Endodermal cell (in vitro differentiated cells): Measurements from ENCODE around the gene RPGR. TPM values are rescaled to one million over a fixed set of nuclear protein-coding genes. Genes with fewer than 3 reads are reported as not detected.

ENCODE experiments used
- DNase-seq: peaks from one replicate; pipeline ENCODE4 v3.0.0-alpha.2; 2017
- H3K27ac ChIP-seq: 2 replicates; pipeline ENCODE4 v1.5.1; 2013; ENCODE audit warnings: mild to moderate bottlenecking, low read depth, low read length, moderate library complexity
- H3K27me3 ChIP-seq: 2 replicates; pipeline ENCODE4 v1.6.1; 2013; ENCODE audit warnings: mild to moderate bottlenecking, low read length, moderate library complexity; ENCODE audit not compliant: insufficient read depth, control insufficient read depth, poor library complexity, severe bottlenecking
- H3K36me3 ChIP-seq: 2 replicates; pipeline ENCODE4 v1.7.0; 2013; ENCODE audit warnings: mild to moderate bottlenecking, low read length, moderate library complexity; ENCODE audit not compliant: control insufficient read depth, insufficient read depth
- H3K4me1 ChIP-seq: one replicate; pipeline ENCODE4 v1.7.0; 2013; ENCODE audit warnings: low read length; ENCODE audit not compliant: control insufficient read depth, insufficient read depth
- H3K4me3 ChIP-seq: 2 replicates; pipeline ENCODE4 v1.5.1; 2013; ENCODE audit warnings: mild to moderate bottlenecking, low read length, moderate library complexity
- H3K9ac ChIP-seq: 2 replicates; pipeline ENCODE4 v1.6.1; 2013; ENCODE audit warnings: mild to moderate bottlenecking, low read length, moderate library complexity; ENCODE audit not compliant: poor library complexity, severe bottlenecking; ENCODE audit errors: extremely low read depth
- H3K9me3 ChIP-seq: 2 replicates; pipeline ENCODE4 v1.6.1; 2013; ENCODE audit warnings: mild to moderate bottlenecking, low read length, moderate library complexity; ENCODE audit not compliant: control insufficient read depth
- H3K27ac Mint-ChIP-seq: 2 replicates; pipeline ENCODE4 v1.8.0; 2020; ENCODE audit warnings: mixed read lengths
- H3K27me3 Mint-ChIP-seq: 2 replicates; pipeline ENCODE4 v1.8.0; 2021; ENCODE audit warnings: mild to moderate bottlenecking, mixed read lengths; ENCODE audit not compliant: insufficient read depth
- H3K36me3 Mint-ChIP-seq: 2 replicates; pipeline ENCODE4 v1.8.0; 2020; ENCODE audit warnings: low read depth, mixed read lengths
- H3K4me1 Mint-ChIP-seq: 2 replicates; pipeline ENCODE4 v1.8.0; 2020; ENCODE audit warnings: mixed read lengths
- H3K4me3 Mint-ChIP-seq: 2 replicates; pipeline ENCODE4 v1.8.0; 2020; ENCODE audit warnings: mild to moderate bottlenecking, moderate library complexity, mixed read lengths
- H3K9me3 Mint-ChIP-seq: 2 replicates; pipeline ENCODE4 v1.8.0; 2020; ENCODE audit warnings: mild to moderate bottlenecking, mixed read lengths
- WGBS, 2 experiments: methylation state at CpG; one replicate each; pipeline versions ENCODE4 v1.1.5 to v1.1.7; 2013; ENCODE audit warnings: missing lambda C conversion rate in 2 of 2, mixed read lengths in 1 of 2; ENCODE audit not compliant: insufficient coverage in 1 of 2, insufficient read length in 1 of 2; 5-methylcytosine and 5-hydroxymethylcytosine counted together
- total RNA-seq, 2 donors: library from RNA; stranded (reverse); fragmentation: NEBNext Ultra II Directional in 1 of 2; extraction: Animal tissue kit (Norgen Biotek cat#: 25700) in 1 of 2; gene quantifications; 2 replicates in 1 of 2; 3 replicates in 1 of 2; pipeline ENCODE4 v1.2.1, GENCODE V29; 2021
- TF ChIP-seq, protein P1 (sequence below): fragments of 200-600 bp; sonication (generic); conservative IDR thresholded peaks from 2 replicates; pipeline ENCODE4 v1.5.0; 2021; ENCODE audit warnings: antibody characterized with exemption, mild to moderate bottlenecking

The RPGR gene
- total RNA-seq, 2 donors from 2014 or later = 12.3 to 20.5 TPM

- no peak overlapping the region for H3K27ac ChIP-seq
- no peaks in the 10 kb centered on the region for H3K9me3 ChIP-seq
- WGBS, 2 experiments = 100% methylated on average over 2 of the region's 3 CpGs; no CpG with 5 or more reads in 1 of the 2 experiments
- H3K4me3 ChIP-seq = no peak overlapping the region
- Mint-ChIP-seq H3K4me3 (no peak overlapping the region), H3K4me1 (no peaks in the 10 kb centered on the region), H3K36me3 (no peaks in the 10 kb centered on the region), H3K9me3 (peaks cover 26% of the 10 kb centered on the region), H3K27ac (no peak overlapping the region), H3K27me3 (peaks cover 4% of the 10 kb centered on the region)
- TF ChIP-seq, protein P1, sequence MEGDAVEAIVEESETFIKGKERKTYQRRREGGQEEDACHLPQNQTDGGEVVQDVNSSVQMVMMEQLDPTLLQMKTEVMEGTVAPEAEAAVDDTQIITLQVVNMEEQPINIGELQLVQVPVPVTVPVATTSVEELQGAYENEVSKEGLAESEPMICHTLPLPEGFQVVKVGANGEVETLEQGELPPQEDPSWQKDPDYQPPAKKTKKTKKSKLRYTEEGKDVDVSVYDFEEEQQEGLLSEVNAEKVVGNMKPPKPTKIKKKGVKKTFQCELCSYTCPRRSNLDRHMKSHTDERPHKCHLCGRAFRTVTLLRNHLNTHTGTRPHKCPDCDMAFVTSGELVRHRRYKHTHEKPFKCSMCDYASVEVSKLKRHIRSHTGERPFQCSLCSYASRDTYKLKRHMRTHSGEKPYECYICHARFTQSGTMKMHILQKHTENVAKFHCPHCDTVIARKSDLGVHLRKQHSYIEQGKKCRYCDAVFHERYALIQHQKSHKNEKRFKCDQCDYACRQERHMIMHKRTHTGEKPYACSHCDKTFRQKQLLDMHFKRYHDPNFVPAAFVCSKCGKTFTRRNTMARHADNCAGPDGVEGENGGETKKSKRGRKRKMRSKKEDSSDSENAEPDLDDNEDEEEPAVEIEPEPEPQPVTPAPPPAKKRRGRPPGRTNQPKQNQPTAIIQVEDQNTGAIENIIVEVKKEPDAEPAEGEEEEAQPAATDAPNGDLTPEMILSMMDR = no peak
- H3K36me3 ChIP-seq = no peaks in the 10 kb centered on the region
- no peaks in the 10 kb centered on the region for H3K4me1 ChIP-seq
- no peak overlapping the region for H3K9ac ChIP-seq
- peaks cover 6% of the 10 kb centered on the region for H3K27me3 ChIP-seq
- DNase-seq = no peak
Observed at GRCh38 chrX:38374431-38374830, 47.1 kb upstream of the RPGR start.

DNA sequence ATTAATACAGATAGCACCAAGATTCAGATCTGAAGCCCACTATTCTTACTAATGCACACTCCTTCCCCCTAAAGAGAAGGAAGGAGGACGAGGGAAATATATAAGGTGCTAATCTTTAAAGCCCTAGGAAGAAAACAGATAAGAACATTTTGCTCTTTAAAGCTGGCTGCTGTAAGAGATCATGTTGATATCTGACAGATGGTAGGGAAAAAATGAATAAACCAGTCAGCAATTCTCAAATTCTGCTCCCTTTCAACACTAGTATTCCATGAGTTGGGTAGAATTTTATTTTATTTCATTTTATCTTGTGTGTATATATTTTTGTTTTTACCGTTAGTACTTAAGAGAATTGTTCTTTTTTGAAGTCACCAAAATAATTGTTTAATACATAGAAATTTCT lies 44.3 kb upstream of the RPGR start:
- H3K27ac Mint-ChIP-seq = no peak overlapping the region
- peaks cover 22% of the 10 kb centered on the region for H3K9me3 Mint-ChIP-seq
- DNase-seq = no peak
- H3K27me3 Mint-ChIP-seq = peaks cover 4% of the 10 kb centered on the region
- H3K4me3 ChIP-seq = no peak overlapping the region
- no peak overlapping the region for H3K27ac ChIP-seq
- no peaks in the 10 kb centered on the region for H3K4me1 Mint-ChIP-seq
- H3K36me3 Mint-ChIP-seq = no peaks in the 10 kb centered on the region
- no peak overlapping the region for H3K4me3 Mint-ChIP-seq
- TF ChIP-seq, protein P1 = no peak
- no peak overlapping the region for H3K9ac ChIP-seq
- WGBS, 2 experiments = no CpG with 5 or more reads among the region's 2 CpGs
- no peaks in the 10 kb centered on the region for H3K9me3 ChIP-seq
- H3K36me3 ChIP-seq = no peaks in the 10 kb centered on the region
- H3K4me1 ChIP-seq = no peaks in the 10 kb centered on the region
- H3K27me3 ChIP-seq = peaks cover 6% of the 10 kb centered on the region

DNA sequence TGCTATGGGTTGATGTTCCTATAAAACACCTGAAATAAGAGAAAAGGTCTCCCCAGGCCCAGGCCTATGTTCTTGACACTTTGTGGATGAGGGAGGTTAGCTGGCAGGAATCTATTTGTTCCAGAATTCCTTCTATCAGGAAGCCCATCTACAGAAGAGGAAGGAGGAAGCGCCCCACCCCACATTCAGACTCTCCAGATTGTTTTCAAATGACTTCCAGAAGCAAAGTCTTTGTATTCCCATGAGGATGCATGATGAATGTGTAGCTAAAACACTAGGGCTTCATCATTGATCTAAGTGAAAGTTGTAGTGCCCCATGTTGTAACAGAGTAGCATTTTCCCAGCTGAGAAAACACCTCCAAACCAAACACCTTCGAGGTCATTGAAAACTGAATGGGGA lies 41.5 kb upstream of the RPGR start:
- Mint-ChIP-seq H3K36me3 (no peaks in the 10 kb centered on the region), H3K27me3 (peaks cover 4% of the 10 kb centered on the region), H3K27ac (no peak overlapping the region), H3K9me3 (peaks cover 40% of the 10 kb centered on the region), H3K4me1 (no peaks in the 10 kb centered on the region), H3K4me3 (no peak overlapping the region)
- Histone ChIP-seq H3K27ac (no peak overlapping the region), H3K36me3 (no peaks in the 10 kb centered on the region), H3K9me3 (no peaks in the 10 kb centered on the region), H3K27me3 (peaks cover 6% of the 10 kb centered on the region), H3K4me3 (no peak overlapping the region), H3K4me1 (no peaks in the 10 kb centered on the region), H3K9ac (no peak overlapping the region)
- WGBS, 2 experiments = 100% methylated on average over 1 of the region's 2 CpGs; no CpG with 5 or more reads in 1 of the 2 experiments
- TF ChIP-seq, protein P1 = no peak
- DNase-seq = no peak
